Heart left ventricle (tissue), 16 donors: Measurements from ENCODE around the gene CFAP157. TPM values are rescaled to one million over a fixed set of nuclear protein-coding genes. Genes with fewer than 3 reads are reported as not detected.

Experiments used
- ATAC-seq, 4 donors: fragments of 200-7000 bp; cut with Tn5 transposase; one replicate each; pipeline ENCODE4 v1.9.1; 2020 to 2022; ENCODE audit warnings: moderate library complexity in 4 of 4, mild to moderate bottlenecking in 3 of 4, moderate number of reproducible peaks in 1 of 4
- DNase-seq, 5 donors: peaks; one replicate each; pipeline ENCODE4 v3.0.0-alpha.2; 2020
- H3K27ac ChIP-seq, 12 donors: fragments of 200-600 bp; sonication (generic) in 4 of 12; one replicate each; pipeline versions ENCODE4 v1.5.0 to v1.8.0; 2016 to 2022; ENCODE audit warnings: mild to moderate bottlenecking in 2 of 12
- H3K27me3 ChIP-seq, 9 donors: fragments of 200-600 bp; sonication (generic) in 2 of 9; one replicate each; pipeline versions ENCODE4 v1.5.1 to v1.8.0; 2016 to 2022; ENCODE audit warnings: mild to moderate bottlenecking in 3 of 9
- H3K36me3 ChIP-seq, 9 donors: fragments of 200-600 bp; sonication (generic) in 2 of 9; one replicate each; pipeline versions ENCODE4 v1.5.0 to v1.8.0; 2018 to 2022; ENCODE audit warnings: mild to moderate bottlenecking in 2 of 9
- H3K4me1 ChIP-seq, 12 donors: fragments of 200-600 bp; sonication (generic) in 4 of 12; one replicate each; pipeline versions ENCODE4 v1.5.0 to v1.8.0; 2016 to 2022; ENCODE audit warnings: mild to moderate bottlenecking in 3 of 12
- H3K4me3 ChIP-seq, 12 donors: fragments of 200-600 bp; sonication (generic) in 4 of 12; one replicate each; pipeline versions ENCODE4 v1.5.0 to v1.8.0; 2017 to 2022; ENCODE audit warnings: mild to moderate bottlenecking in 9 of 12, moderate library complexity in 4 of 12
- H3K9me3 ChIP-seq, 12 donors: fragments of 200-600 bp; sonication (generic) in 4 of 12; one replicate each; pipeline versions ENCODE4 v1.5.0 to v1.8.0; 2016 to 2022; ENCODE audit warnings: mild to moderate bottlenecking in 1 of 12
- CTCF ChIP-seq, 12 donors: fragments of 200-600 bp; sonication (generic) in 4 of 12; IDR thresholded peaks; one replicate each; pipeline versions ENCODE4 v1.5.0 to v1.8.0; 2018 to 2022; ENCODE audit warnings: antibody characterized with exemption in 12 of 12, mild to moderate bottlenecking in 5 of 12
- POLR2A ChIP-seq, 2 donors: fragments of 450-650 bp; IDR thresholded peaks; one replicate each; pipeline ENCODE4 v1.6.1; 2017; ENCODE audit warnings: antibody characterized with exemption in 2 of 2, mild to moderate bottlenecking in 2 of 2, moderate library complexity in 2 of 2
- WGBS, 4 donors: extraction: QIAGEN DNeasy Blood & Tissue Kit in 2 of 4; methylation state at CpG; one replicate each; pipeline versions ENCODE4 v1.1.5 to v1.1.7; 2013 to 2018; 5-methylcytosine and 5-hydroxymethylcytosine counted together
- intact Hi-C, 10 donors: fragments of 100-400 bp; cut with DNase I; formaldehyde crosslinking; loops; one replicate each; pipeline versions ENCODE4 v1.11.1 to v1.14.2; 2022
- polyA plus RNA-seq, 2 donors: library from polyadenylated mRNA; stranded (reverse); fragments of 200-250 nt; gene quantifications; one replicate each; pipeline ENCODE4 v1.2.3, GENCODE V29; 2013
- total RNA-seq, 9 donors: library from RNA; depleted of rRNA in 2 of 9; stranded (reverse); fragments of >200 nt in 2 of 9; fragmentation: NEBNext Ultra II Directional in 3 of 9; extraction: Animal tissue kit (Norgen Biotek cat#: 25700) in 3 of 9; gene quantifications; one replicate each; pipeline versions ENCODE4 v1.1.0 to v1.2.4, GENCODE V29; 2016 to 2023
- donor health status: ischemic (EF 13 %, LVEDD 7.1; RV severe dilation, severe dysfunction).
- donor health status: healthy with polysubstance abuse.
- donor health status: DM: no; HTN: yes; CAD: no.
- donor health status: DM: no; HTN: no; CAD: no.
- donor health status: ischemic (EF 25% LVEDD 6.9; RV normal size, moderate dysfunction).
- donor health status: ischemic (EF 25% LVEDD 5.7; RV mildly dilated, moderate dysfunction).
- donor health status: healthy.
- donor health status: DM: yes; HTN: yes; CAD: no.
- donor health status: ischemic (EF 35%, LVEDD 5.7; RV mildly dilated, moderate dysfunction).
- donor health status: nonischemic (EF 11% LVEDD 7.7; RV severe dilation, severe dysfunction).
- donor health status: DM: yes; HTN: yes; CAD: no.
- donor health status: PGD.
- donor health status: ischemic (EF 29% LVEDD 5.4; RV normal size, mild dysfunction).
- donor health status: nonischemic (EF 23%, LVEDD 6.1; RV moderate dilation, normal function).

CFAP157 gene
- total and polyA plus RNA-seq, 11 donors, result 0.08 to 0.87 (median 0.11) TPM; not detected in 7

- WGBS, 4 donors, result 84 to 94% (median 90%) methylated on average over 4 of the region's 4 CpGs
- H3K4me3 ChIP-seq, result no peak overlapping the region
- DNase-seq, result no peak
- no peaks in the 10 kb centered on the region for H3K4me1 ChIP-seq
- H3K9me3 ChIP-seq, result no peaks in the 10 kb centered on the region
- no peak for TF ChIP-seq CTCF (IDR thresholded peaks at IDR 0.05)
- TF ChIP-seq POLR2A (IDR thresholded peaks at IDR 0.05), result no peak
- H3K27ac ChIP-seq, result no peak overlapping the region
- no peaks in the 10 kb centered on the region for H3K27me3 ChIP-seq
- peaks cover 0 to 97% (median 80%) of the 10 kb centered on the region in 9 donors for H3K36me3 ChIP-seq
- intact Hi-C loops, result no loop called here
- ATAC-seq, result no peak
Observed at GRCh38 chr9:127684576-127684975, 22.2 kb upstream of the CFAP157 start.

DNA sequence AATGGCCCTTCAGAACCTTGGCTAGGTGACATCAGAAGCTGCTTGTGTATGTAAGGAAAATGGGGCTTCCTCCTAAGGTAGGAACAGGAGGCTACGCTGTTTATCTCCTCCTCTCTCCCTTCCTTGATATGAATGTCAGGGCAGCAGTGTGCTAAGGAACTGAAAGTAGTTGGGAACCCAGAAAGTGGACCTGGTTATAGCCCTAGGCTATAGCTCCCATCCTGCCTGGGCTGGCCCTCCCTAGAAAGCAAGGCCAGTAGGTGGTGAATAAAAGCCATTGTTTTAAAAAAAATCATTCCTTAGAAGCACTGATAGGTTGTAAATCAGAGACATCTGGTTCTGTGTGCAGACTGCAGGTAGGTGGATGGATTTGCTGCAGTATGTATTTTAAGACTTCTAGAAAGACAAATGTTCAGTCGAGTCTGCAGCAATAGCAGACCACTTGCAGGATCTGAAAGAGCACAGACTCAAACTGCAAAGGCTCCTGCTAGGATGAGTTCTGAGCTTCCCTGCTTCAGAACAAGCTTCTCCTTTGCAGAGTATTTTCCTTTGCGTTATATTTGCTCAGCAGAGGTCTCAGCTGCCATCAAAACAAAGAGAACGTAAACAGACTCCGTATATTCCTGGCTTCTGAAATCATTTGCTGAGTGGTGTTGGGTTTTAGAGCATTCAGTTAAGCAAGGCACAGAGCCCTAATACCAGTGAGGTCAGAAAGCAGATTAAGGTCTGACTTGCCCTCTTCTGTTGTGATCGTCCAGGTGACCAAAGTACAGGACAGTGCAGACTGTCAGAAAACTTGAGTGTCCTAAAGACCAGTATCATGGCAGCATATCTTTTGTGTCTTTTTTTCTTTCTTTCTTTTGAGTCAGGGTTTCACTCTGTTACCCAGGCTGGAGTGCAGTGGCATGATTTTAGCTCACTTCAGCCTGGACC, 20.1 kb upstream of the CFAP157 start:
- Histone ChIP-seq H3K9me3 (no peaks in the 10 kb centered on the region), H3K4me3 (no peak overlapping the region), H3K36me3 (peaks cover 0 to 97% (median 76%) of the 10 kb centered on the region in 9 donors), H3K27ac (no peak overlapping the region), H3K4me1 (no peaks in the 10 kb centered on the region), H3K27me3 (no peaks in the 10 kb centered on the region)
- WGBS, 4 donors, result 88 to 96% (median 92%) methylated on average over 6 of the region's 6 CpGs
- no peak for TF ChIP-seq CTCF (IDR thresholded peaks at IDR 0.05)
- no peak for TF ChIP-seq POLR2A (IDR thresholded peaks at IDR 0.05)
- ATAC-seq, result no peak
- intact Hi-C loops, result no loop called here
- no peak for DNase-seq

GRCh38 chr9:127689329-127690000, 17.3 kb upstream of the CFAP157 start:
- no peaks in the 10 kb centered on the region for H3K9me3 ChIP-seq
- WGBS, 4 donors, result 94 to 96% (median 95%) methylated on average over 13 of the region's 13 CpGs
- no peak overlapping the region for H3K4me3 ChIP-seq
- DNase-seq (no peak), ATAC-seq (no peak)
- no peak overlapping the region for H3K27ac ChIP-seq
- peaks cover 0 to 80% (median 50%) of the 10 kb centered on the region in 9 donors for H3K36me3 ChIP-seq
- TF ChIP-seq POLR2A (IDR thresholded peaks at IDR 0.05), result no peak
- no peak for TF ChIP-seq CTCF (IDR thresholded peaks at IDR 0.05)
- no peaks in the 10 kb centered on the region for H3K4me1 ChIP-seq
- H3K27me3 ChIP-seq, result no peaks in the 10 kb centered on the region
- intact Hi-C loops, result no loop called here

GRCh38 chr9:127690735-127691134, 16.1 kb upstream of the CFAP157 start:
- TF ChIP-seq CTCF (IDR thresholded peaks at IDR 0.05) (no peak), POLR2A (IDR thresholded peaks at IDR 0.05) (no peak)
- Histone ChIP-seq H3K27me3 (no peaks in the 10 kb centered on the region), H3K4me3 (no peak overlapping the region), H3K36me3 (peaks cover 0 to 70% (median 50%) of the 10 kb centered on the region in 9 donors), H3K27ac (no peak overlapping the region), H3K4me1 (no peaks in the 10 kb centered on the region), H3K9me3 (no peaks in the 10 kb centered on the region)
- ATAC-seq, result no peak
- no peak for DNase-seq
- intact Hi-C loops, result loop anchor here in 1 of 10 donors (5.0 kb wide), 1 partner anchor 38 kb away; no protein-coding TSS in a partner anchor
- 91 to 96% (median 95%) methylated on average over 10 of the region's 10 CpGs for WGBS, 4 donors
